Muscle of leg (tissue), 11 donors: Measurements from ENCODE around the gene SHISA5. TPM values are rescaled to one million over a fixed set of nuclear protein-coding genes. Genes with fewer than 3 reads are reported as not detected.

Experiments used
- DNase-seq: peaks from one replicate; pipeline ENCODE4 v3.0.0; 2013
- H3K27ac ChIP-seq: one replicate; pipeline ENCODE4 v1.5.1; 2013; ENCODE audit warnings: mild to moderate bottlenecking, low read length, control low read depth
- H3K27me3 ChIP-seq: one replicate; pipeline ENCODE4 v1.6.1; 2013; ENCODE audit warnings: low read length; ENCODE audit not compliant: control insufficient read depth, insufficient read depth
- H3K36me3 ChIP-seq: one replicate; pipeline ENCODE4 v1.6.1; 2013; ENCODE audit warnings: low read length; ENCODE audit not compliant: control insufficient read depth, insufficient read depth
- H3K4me1 ChIP-seq: one replicate; pipeline ENCODE4 v1.6.1; 2013; ENCODE audit warnings: low read length; ENCODE audit not compliant: control insufficient read depth, insufficient read depth
- H3K4me3 ChIP-seq: one replicate; pipeline ENCODE4 v1.5.1; 2013; ENCODE audit warnings: low read length, control low read depth
- H3K9me3 ChIP-seq: replicated peaks from 2 replicates; pipeline ENCODE4 v1.6.1; 2013; ENCODE audit warnings: low read depth, low read length; ENCODE audit not compliant: control insufficient read depth
- WGBS: methylation state at CpG from one replicate; pipeline ENCODE4 v1.1.5; 2013; ENCODE audit warnings: missing lambda C conversion rate; ENCODE audit not compliant: insufficient coverage; 5-methylcytosine and 5-hydroxymethylcytosine counted together
- polyA plus RNA-seq, 8 donors: library from polyadenylated mRNA; unstranded; fragments of 120-200 nt; gene quantifications; one replicate each; pipeline versions ENCODE4 v1.2.1 to v1.2.3, GENCODE V29; 2013; ENCODE audit warnings: inconsistent platforms in 1 of 8, low replicate concordance in 1 of 8; ENCODE audit not compliant: insufficient read length in 8 of 8, insufficient read depth in 1 of 8
- total RNA-seq: library from RNA; stranded (reverse); fragments of 120-200 nt; gene quantifications from one replicate; pipeline ENCODE4 v1.2.4, GENCODE V29; 2013

SHISA5 gene
- total and polyA plus RNA-seq, 9 donors = 55.1 to 91.3 (median 72.7) TPM

DNA sequence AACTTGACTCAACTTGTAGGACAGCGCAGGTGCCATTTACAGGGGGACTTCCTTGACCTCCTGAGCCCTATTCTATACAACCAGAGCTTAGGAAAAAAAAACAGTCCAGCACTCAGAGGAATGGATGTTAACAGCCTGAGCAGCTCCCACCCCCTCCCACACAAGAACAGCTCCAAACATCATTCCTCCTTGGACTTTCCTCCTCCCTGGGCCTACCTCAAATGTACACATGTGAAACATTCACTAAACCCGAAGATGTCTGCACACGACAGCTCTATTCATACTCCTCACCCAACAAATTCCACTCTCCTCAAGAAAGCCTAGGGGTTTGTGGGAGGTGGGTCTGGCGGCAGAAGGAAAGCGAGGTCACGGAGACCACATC lies 57.9 kb downstream of the SHISA5 start:
- peak overlapping the region; percentile 87 for H3K27ac ChIP-seq
- H3K27me3 ChIP-seq = no peaks in the 10 kb centered on the region
- WGBS = 7% methylated on average over 3 of the region's 6 CpGs
- peaks cover 23% of the 10 kb centered on the region for H3K36me3 ChIP-seq
- peak overlapping the region; percentile 99 for H3K4me3 ChIP-seq
- peaks cover 23% of the 10 kb centered on the region for H3K4me1 ChIP-seq
- DNase-seq = no peak
- no peaks in the 10 kb centered on the region for H3K9me3 ChIP-seq

DNA sequence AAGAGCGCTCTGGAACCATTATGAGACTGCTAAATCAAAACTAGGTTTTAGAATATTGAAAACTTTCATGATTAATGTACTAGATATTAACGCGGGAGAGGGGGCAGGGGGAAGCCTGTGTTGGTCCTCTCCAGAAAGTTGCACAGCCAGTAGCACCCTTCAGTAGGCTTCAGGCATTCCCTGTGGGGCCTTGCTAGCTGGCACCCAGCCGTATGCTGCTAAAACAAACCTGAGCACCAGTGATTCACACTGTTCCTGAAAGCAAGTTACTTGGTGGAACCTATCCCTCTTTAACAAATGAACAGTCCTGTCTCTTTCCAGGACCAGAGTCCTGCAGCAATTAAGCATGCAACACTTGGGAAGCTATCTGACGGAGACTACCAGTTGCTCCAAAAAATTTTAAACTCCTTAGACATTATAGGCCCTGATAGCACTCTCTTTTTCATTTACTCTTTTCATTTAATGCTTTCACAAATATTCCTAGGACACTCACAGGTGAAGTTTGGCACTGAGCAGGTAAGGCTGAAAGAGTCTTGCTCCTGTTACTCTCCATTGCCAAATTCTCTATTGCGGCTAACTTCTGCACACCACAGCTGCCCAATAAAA lies 58.6 kb downstream of the SHISA5 start:
- WGBS = 54% methylated on average over 3 of the region's 6 CpGs
- no peak for DNase-seq
- Histone ChIP-seq H3K27me3 (no peaks in the 10 kb centered on the region), H3K27ac (no peak overlapping the region), H3K4me1 (peaks cover 23% of the 10 kb centered on the region), H3K9me3 (no peaks in the 10 kb centered on the region), H3K4me3 (peak overlapping the region; percentile 99), H3K36me3 (peaks cover 23% of the 10 kb centered on the region)

DNA sequence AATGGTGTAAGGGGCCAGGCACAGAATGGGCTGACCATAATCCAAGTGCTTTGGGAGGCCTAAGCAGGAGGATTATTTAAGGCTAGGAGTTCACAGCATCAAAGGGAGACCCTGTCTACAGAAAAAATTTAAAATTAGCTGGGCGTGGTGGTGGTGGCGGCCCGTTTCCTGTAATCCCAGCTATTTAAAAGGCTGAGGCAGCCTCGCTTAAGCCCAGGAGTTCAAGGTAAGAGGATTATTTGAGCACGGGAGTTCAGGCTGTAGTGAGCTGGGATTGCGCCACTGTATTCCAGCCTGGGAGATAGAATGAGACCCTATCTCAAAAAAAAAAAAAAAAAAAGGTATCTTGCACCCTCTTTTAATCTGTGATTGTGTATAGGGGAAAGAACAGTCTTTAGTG lies 62.0 kb downstream of the SHISA5 start:
- H3K27ac ChIP-seq = no peak overlapping the region
- H3K4me3 ChIP-seq = no peak overlapping the region
- 62% methylated on average over 3 of the region's 6 CpGs for WGBS

DNA sequence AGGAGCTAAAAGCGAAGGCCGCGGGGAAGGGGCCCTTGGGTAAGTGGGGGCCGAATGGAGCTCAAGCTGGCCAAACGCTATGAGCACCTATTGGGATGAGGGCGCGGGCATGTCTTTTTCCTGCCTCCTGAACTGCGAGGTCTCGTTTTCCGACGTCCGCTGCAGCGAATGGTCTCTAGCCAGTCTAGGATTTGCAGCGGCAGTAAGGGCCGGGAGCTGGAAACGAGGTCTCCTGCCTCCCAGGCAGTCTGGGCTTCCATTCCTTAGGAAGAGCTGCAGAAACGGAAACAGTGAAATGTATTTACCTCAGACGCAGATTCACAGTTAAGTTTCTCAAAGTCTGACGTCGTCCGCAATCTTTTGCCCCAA lies 63.4 kb downstream of the SHISA5 start:
- no peaks in the 10 kb centered on the region for H3K9me3 ChIP-seq
- no peak for DNase-seq
- under 1% methylated on average over 17 of the region's 21 CpGs for WGBS
- peak overlapping the region; percentile 96 for H3K4me3 ChIP-seq
- H3K36me3 ChIP-seq = peaks cover 23% of the 10 kb centered on the region
- no peaks in the 10 kb centered on the region for H3K27me3 ChIP-seq
- H3K4me1 ChIP-seq = peaks cover 13% of the 10 kb centered on the region
- H3K27ac ChIP-seq = peak overlapping the region; percentile 93

More for the DNA sequence above, 62.0 kb downstream of the SHISA5 start:
- Histone ChIP-seq H3K9me3 (no peaks in the 10 kb centered on the region), H3K27me3 (no peaks in the 10 kb centered on the region), H3K4me1 (peaks cover 19% of the 10 kb centered on the region), H3K36me3 (peaks cover 23% of the 10 kb centered on the region)
- DNase-seq = no peak

DNA sequence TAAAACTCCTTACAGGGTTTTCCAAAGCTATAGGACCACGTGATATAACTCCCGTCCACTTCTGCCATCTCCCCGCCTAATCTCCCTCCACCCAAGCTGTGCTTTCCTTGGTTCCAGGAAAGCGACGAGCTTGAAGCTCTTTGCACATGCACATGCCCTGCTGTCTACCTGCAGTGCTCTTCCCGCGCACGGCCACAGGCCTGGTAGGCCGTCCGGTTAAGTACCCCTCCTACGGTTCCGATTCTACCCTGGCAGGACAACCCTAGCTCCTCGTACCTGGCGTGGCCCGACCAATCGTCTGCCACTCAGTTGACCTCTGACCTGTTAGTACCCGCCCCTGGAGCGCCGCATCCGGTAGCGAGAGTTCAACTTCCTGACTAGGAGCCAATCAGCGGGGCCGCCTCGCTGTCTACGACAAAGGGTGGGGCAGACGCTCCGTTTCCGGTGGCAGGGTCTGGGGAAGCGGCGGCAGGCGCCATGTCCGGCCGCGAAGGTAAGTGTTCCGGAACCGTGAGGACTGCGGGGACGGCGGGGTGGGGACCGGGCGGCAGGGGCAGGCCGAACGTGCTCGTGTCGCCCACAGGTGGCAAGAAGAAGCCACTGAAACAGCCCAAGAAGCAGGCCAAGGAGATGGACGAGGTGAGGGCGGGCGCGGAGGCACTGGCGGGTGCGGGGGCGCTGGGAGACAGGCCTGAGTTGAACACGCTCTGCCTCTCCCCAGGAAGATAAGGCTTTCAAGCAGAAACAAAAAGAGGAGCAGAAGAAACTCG lies 64.0 kb downstream of the SHISA5 start, which contains the start of the genes CCDC51 and TMA7:
Gene CCDC51 (minus strand): TSS at position 300 of the 770 bp plus-strand sequence. CDS start 4,991 bp downstream, outside the sequence.
Gene TMA7 (plus strand): TSS at position 438 of the 770 bp plus-strand sequence. CDS start 40 bp downstream, at position 478.
- Histone ChIP-seq H3K27me3 (no peaks in the 10 kb centered on the region), H3K4me1 (peaks cover 13% of the 10 kb centered on the region), H3K36me3 (peaks cover 23% of the 10 kb centered on the region), H3K27ac (peak within 1 kb of the TSS; percentile 93), H3K4me3 (peak within 1 kb of the TSS; percentile 96), H3K9me3 (no peaks in the 10 kb centered on the region)
- DNase-seq = peak; percentile 98
- WGBS = under 1% methylated on average over 54 of the region's 54 CpGs

DNA sequence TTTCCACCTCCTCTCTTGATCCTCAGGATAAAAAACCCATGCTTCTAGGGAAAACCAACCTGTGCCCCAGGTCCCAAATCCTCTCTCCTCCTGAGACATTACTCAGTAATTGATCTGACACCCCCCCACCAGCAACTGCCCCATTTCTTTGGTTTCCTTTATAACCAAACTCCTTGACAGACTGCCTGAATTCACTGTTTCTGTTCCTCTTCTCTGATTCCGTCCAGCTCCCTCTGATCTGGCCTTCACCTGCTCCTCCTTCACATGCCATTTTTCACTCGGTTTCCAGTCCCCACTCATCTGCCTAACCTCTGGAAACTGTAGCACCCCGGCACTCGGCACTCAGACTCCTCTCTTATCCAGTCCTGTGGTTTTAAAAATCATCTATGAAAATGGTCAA lies 66.2 kb downstream of the SHISA5 start:
- no peak overlapping the region for H3K27ac ChIP-seq
- H3K4me1 ChIP-seq = peaks cover 15% of the 10 kb centered on the region
- H3K4me3 ChIP-seq = no peak overlapping the region
- no peak for DNase-seq
- peaks cover 30% of the 10 kb centered on the region for H3K36me3 ChIP-seq
- no peaks in the 10 kb centered on the region for H3K27me3 ChIP-seq
- H3K9me3 ChIP-seq = no peaks in the 10 kb centered on the region
- 79% methylated on average over 2 of the region's 4 CpGs for WGBS

DNA sequence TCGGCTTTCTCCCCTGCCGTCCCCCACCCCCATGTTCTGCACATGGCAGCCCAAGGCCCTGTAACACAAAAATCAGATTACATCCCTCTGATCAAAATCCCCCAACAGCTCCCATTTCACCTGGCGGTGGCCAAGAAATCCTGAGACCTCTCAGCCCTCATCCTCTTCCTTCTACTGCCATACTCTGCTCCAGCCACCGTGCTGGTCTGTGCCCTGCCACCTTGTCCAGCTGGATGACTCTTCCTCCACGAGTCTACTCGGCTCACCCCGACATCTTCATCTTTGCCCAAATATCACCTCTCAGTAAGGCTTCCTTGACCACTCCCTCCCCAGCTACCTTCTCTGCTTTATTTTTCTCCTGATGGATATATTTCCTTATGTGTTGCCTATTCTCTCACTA lies 67.1 kb downstream of the SHISA5 start:
- no peaks in the 10 kb centered on the region for H3K27me3 ChIP-seq
- H3K9me3 ChIP-seq = no peaks in the 10 kb centered on the region
- DNase-seq = no peak
- H3K4me3 ChIP-seq = no peak overlapping the region
- peaks cover 15% of the 10 kb centered on the region for H3K4me1 ChIP-seq
- H3K36me3 ChIP-seq = peaks cover 33% of the 10 kb centered on the region
- no peak overlapping the region for H3K27ac ChIP-seq
- 88% methylated on average over 7 of the region's 7 CpGs for WGBS

DNA sequence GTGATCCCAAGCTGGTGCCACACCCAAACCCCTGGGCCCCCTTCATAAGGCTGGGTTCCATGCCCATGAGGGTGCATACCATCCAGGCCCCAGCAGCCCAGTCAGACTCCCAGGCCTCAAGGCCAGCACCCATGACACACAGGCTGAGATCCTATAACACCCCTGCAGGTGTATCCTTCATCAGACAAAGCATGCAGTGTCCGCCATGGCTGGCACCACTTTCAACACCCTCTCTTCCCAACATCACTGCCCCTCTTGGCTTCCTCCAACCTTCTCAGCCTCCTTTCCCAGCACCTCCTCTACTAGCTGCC lies 67.5 kb downstream of the SHISA5 start:
- Histone ChIP-seq H3K36me3 (peaks cover 34% of the 10 kb centered on the region), H3K4me3 (no peak overlapping the region), H3K9me3 (no peaks in the 10 kb centered on the region), H3K27ac (no peak overlapping the region), H3K27me3 (no peaks in the 10 kb centered on the region), H3K4me1 (peaks cover 12% of the 10 kb centered on the region)
- no peak for DNase-seq
- 80% methylated on average over 1 of the region's 1 CpG for WGBS

DNA sequence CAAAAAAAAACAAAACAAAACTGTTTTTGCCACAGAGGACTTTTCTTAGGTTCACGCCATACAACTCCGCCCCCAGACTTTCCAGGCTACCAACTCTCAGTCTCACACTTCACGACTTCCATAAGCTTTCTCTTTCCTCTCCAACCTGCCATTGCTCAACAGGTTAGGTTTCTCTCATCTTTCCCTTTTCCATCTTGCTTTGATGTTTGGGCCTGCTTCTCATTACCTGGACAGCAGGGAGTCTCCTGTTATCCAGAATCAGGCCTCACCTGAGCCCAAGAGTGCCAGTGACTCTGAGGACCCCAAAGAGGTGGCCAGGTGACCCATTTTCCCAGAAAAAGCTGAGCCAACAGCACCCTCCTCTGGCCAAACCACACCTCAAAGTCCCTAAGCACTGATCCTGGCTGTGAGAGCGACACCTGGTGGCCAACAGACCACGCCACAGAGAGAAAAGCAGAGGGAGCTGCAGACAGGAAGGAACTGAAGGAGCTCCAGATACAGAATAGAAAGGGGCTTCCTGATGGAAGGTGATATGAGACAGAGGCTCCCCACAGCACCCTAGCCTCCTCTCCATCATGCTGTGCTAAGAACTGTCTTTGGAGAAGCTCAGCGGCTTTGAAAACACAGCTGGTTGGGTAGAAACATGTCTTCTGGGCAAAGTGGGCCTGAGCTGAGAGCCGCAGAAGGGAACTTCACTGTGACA lies 68.0 kb downstream of the SHISA5 start:
- Histone ChIP-seq H3K36me3 (peaks cover 36% of the 10 kb centered on the region), H3K27ac (no peak overlapping the region), H3K9me3 (no peaks in the 10 kb centered on the region), H3K27me3 (no peaks in the 10 kb centered on the region), H3K4me3 (no peak overlapping the region), H3K4me1 (peaks cover 8% of the 10 kb centered on the region)
- peak; percentile 88 for DNase-seq
- WGBS = 62% methylated on average over 5 of the region's 7 CpGs

DNA sequence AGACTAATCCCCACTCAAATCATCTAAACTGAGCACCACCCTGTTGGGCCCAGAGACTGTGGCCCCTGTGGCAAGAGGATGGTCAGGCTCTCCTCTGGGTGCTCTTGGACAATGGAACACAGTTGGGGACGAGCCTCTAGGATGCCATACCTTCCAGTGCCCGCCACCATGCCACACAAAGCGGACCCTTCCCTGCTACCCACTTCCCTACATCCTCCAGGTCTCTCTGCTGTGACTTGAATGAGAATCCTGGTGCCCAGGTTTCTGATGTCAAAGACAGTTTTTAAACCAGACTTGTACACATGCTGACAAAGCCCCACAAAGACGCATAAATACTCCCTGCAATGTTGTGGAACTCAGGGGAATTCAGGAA lies 68.8 kb downstream of the SHISA5 start:
- no peak for DNase-seq
- H3K27ac ChIP-seq = no peak overlapping the region

More for the DNA sequence above, 68.8 kb downstream of the SHISA5 start:
- Histone ChIP-seq H3K36me3 (peaks cover 36% of the 10 kb centered on the region), H3K9me3 (no peaks in the 10 kb centered on the region), H3K4me1 (peaks cover 9% of the 10 kb centered on the region), H3K27me3 (no peaks in the 10 kb centered on the region), H3K4me3 (no peak overlapping the region)
- 67% methylated on average over 3 of the region's 4 CpGs for WGBS
